ENCODE results near the gene ENTPD5.
"Not testable (repeated sequence)": the region's sequence is repeated elsewhere in the genome, so short reads cannot be mapped to it uniquely, and the experiment has no call there.

ENTPD5 gene

GRCh38 chr14:74008843-74009499 is 10.1 kb downstream of the ENTPD5 start:
- no peak for DNase-seq (ENCODE audit: low read depth in 1 of 2, low spot score in 1 of 2)

GRCh38 chr14:74005664-74006063 is 13.4 kb downstream of the ENTPD5 start:
- DNase-seq (ENCODE audit: low read depth in 1 of 2, low spot score in 1 of 2) = not testable (repeated sequence)

GRCh38 chr14:73998726-73999125 is 20.4 kb downstream of the ENTPD5 start:
- no peak for DNase-seq (ENCODE audit: low read depth in 1 of 2, low spot score in 1 of 2)

- no peak for DNase-seq (ENCODE audit: low read depth in 1 of 2, low spot score in 1 of 2)
Measured at GRCh38 chr14:73997944-73998447, 21.1 kb downstream of the ENTPD5 start.

GRCh38 chr14:73997108-73997943 is 21.8 kb downstream of the ENTPD5 start:
- DNase-seq (ENCODE audit: low read depth in 1 of 2, low spot score in 1 of 2) = no peak

GRCh38 chr14:73996731-73997107 is 22.4 kb downstream of the ENTPD5 start:
- DNase-seq (ENCODE audit: low read depth in 1 of 2, low spot score in 1 of 2) = no peak

GRCh38 chr14:73995977-73996378 is 23.1 kb downstream of the ENTPD5 start:
- DNase-seq (ENCODE audit: low read depth in 1 of 2, low spot score in 1 of 2) = no peak

- not testable (repeated sequence) for DNase-seq (ENCODE audit: low read depth in 1 of 2, low spot score in 1 of 2)
Measured at GRCh38 chr14:73994926-73995325, 24.2 kb downstream of the ENTPD5 start.

GRCh38 chr14:73991092-73991491 is 28.0 kb downstream of the ENTPD5 start:
- no peak for DNase-seq (ENCODE audit: low read depth in 1 of 2, low spot score in 1 of 2)

GRCh38 chr14:73988656-73989055 is 30.4 kb downstream of the ENTPD5 start:
- not testable (repeated sequence) for DNase-seq (ENCODE audit: low read depth in 1 of 2, low spot score in 1 of 2)

GRCh38 chr14:73988065-73988464 is 31.0 kb downstream of the ENTPD5 start:
- DNase-seq (ENCODE audit: low read depth in 1 of 2, low spot score in 1 of 2) = no peak

GRCh38 chr14:73977896-73978295 is 41.2 kb downstream of the ENTPD5 start:
- DNase-seq (ENCODE audit: low read depth in 1 of 2, low spot score in 1 of 2) = no peak

GRCh38 chr14:73976125-73976524 is 43.0 kb downstream of the ENTPD5 start:
- no peak for DNase-seq (ENCODE audit: low read depth in 1 of 2, low spot score in 1 of 2)

- no peak for DNase-seq (ENCODE audit: low read depth in 1 of 2, low spot score in 1 of 2)
Measured at GRCh38 chr14:73973497-73973896, 45.6 kb downstream of the ENTPD5 start.

- no peak for DNase-seq (ENCODE audit: low read depth in 1 of 2, low spot score in 1 of 2)
Measured at GRCh38 chr14:73968885-73969284, 50.2 kb downstream of the ENTPD5 start.

GRCh38 chr14:73965216-73965615 is 53.9 kb downstream of the ENTPD5 start:
- no peak for DNase-seq (ENCODE audit: low read depth in 1 of 2, low spot score in 1 of 2)

GRCh38 chr14:73961192-73961591 is 57.9 kb downstream of the ENTPD5 start:
- no peak for DNase-seq (ENCODE audit: low read depth in 1 of 2, low spot score in 1 of 2)

- no peak for DNase-seq (ENCODE audit: low read depth in 1 of 2, low spot score in 1 of 2)
Measured at GRCh38 chr14:73958591-73958990, 60.5 kb downstream of the ENTPD5 start.

- no peak for DNase-seq (ENCODE audit: low read depth in 1 of 2, low spot score in 1 of 2)
Measured at GRCh38 chr14:73955674-73956073, 63.4 kb downstream of the ENTPD5 start.

- no peak for DNase-seq (ENCODE audit: low read depth in 1 of 2, low spot score in 1 of 2)
Measured at GRCh38 chr14:73953731-73954130, 65.4 kb downstream of the ENTPD5 start.

- peak; percentile 81 to 87 for DNase-seq (ENCODE audit: low read depth in 1 of 2, low spot score in 1 of 2)
Measured at GRCh38 chr14:73949752-73950734, 69.0 kb downstream of the ENTPD5 start, which contains the start of the genes COQ6 and FAM161B. COQ6 (plus strand) TSS chr14:73950302; CDS start chr14:73950333, 31 bp downstream. FAM161B (minus strand) TSS chr14:73950094; CDS start chr14:73950026, 68 bp downstream.
